ENCODE results near the gene ZBTB40.

Gene ZBTB40

DNA sequence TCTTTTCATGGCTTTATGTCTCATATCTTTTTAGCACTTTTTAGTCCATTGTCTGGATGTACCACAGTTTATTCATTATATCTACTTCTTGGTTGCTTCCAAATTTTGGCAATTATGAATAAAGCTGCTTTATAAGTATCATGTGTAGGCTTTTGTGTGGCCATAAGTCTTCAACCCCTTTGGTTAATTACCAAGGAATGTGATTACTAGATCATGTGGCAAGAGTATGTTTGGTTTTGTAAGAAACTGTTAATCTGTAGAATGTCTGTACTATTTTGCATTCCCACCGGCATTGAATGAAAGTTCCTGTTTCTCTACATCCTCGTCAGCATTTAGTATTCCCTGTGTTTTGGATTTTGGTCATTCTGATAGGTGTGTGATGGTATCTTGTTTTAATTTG is 31.5 kb downstream of the ZBTB40 start:
- TF ChIP-seq SIN3A (IDR thresholded peaks at IDR 0.05; ENCODE audit: borderline replicate concordance, insufficient read depth, low read length) (no peak), POLR2AphosphoS5 (IDR thresholded peaks at IDR 0.05; ENCODE audit: low read depth, low read length) (no peak), FOXP2 (optimal IDR thresholded peaks at IDR 0.05; ENCODE audit: borderline replicate concordance, extremely low read depth, extremely low read length, insufficient read depth) (no peak), TAF1 (IDR thresholded peaks at IDR 0.05; ENCODE audit: borderline replicate concordance, insufficient read depth, low read length) (no peak)
- TF ChIP-seq, protein P1, sequence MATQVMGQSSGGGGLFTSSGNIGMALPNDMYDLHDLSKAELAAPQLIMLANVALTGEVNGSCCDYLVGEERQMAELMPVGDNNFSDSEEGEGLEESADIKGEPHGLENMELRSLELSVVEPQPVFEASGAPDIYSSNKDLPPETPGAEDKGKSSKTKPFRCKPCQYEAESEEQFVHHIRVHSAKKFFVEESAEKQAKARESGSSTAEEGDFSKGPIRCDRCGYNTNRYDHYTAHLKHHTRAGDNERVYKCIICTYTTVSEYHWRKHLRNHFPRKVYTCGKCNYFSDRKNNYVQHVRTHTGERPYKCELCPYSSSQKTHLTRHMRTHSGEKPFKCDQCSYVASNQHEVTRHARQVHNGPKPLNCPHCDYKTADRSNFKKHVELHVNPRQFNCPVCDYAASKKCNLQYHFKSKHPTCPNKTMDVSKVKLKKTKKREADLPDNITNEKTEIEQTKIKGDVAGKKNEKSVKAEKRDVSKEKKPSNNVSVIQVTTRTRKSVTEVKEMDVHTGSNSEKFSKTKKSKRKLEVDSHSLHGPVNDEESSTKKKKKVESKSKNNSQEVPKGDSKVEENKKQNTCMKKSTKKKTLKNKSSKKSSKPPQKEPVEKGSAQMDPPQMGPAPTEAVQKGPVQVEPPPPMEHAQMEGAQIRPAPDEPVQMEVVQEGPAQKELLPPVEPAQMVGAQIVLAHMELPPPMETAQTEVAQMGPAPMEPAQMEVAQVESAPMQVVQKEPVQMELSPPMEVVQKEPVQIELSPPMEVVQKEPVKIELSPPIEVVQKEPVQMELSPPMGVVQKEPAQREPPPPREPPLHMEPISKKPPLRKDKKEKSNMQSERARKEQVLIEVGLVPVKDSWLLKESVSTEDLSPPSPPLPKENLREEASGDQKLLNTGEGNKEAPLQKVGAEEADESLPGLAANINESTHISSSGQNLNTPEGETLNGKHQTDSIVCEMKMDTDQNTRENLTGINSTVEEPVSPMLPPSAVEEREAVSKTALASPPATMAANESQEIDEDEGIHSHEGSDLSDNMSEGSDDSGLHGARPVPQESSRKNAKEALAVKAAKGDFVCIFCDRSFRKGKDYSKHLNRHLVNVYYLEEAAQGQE (IDR thresholded peaks at IDR 0.05; ENCODE audit: insufficient read depth in 1 of 2, low read depth in 2 of 2, low read length in 2 of 2), result no peak

DNA sequence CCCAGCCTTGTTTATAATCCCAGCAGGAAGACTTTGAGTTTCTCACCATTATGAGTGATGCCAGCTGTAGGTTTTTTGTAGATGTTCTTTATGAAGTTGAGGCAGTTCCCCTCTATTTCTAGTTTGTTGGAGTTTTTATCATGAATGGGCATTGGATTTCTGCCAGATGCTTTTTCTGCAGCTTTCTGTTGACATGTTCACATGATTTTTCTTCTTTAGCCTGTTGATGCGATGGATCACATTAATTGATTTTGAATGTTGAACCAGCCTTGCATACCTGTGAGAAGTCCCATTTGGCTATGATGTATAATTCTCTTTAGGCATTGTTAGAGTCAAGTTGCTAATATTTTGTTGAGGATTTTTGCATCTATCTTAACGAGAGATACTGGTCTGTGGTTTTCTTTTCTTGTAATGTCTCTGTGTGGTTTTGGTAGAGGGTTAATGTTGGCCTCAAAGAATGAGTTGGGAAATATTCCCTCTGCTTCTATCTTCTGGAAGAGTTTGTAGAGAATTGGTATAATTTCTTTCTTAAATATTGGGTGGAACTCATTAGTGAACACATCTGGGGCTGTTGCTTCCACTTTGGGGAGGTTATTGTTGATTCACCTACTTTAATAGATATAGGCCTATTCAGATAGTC is 33.2 kb downstream of the ZBTB40 start:
- TF ChIP-seq SIN3A (IDR thresholded peaks at IDR 0.05; ENCODE audit: borderline replicate concordance, insufficient read depth, low read length) (no peak), TAF1 (IDR thresholded peaks at IDR 0.05; ENCODE audit: borderline replicate concordance, insufficient read depth, low read length) (no peak), POLR2AphosphoS5 (IDR thresholded peaks at IDR 0.05; ENCODE audit: low read depth, low read length) (no peak), FOXP2 (optimal IDR thresholded peaks at IDR 0.05; ENCODE audit: borderline replicate concordance, extremely low read depth, extremely low read length, insufficient read depth) (no peak)
- TF ChIP-seq, protein P1 (IDR thresholded peaks at IDR 0.05; ENCODE audit: insufficient read depth in 1 of 2, low read depth in 2 of 2, low read length in 2 of 2), result no peak

DNA sequence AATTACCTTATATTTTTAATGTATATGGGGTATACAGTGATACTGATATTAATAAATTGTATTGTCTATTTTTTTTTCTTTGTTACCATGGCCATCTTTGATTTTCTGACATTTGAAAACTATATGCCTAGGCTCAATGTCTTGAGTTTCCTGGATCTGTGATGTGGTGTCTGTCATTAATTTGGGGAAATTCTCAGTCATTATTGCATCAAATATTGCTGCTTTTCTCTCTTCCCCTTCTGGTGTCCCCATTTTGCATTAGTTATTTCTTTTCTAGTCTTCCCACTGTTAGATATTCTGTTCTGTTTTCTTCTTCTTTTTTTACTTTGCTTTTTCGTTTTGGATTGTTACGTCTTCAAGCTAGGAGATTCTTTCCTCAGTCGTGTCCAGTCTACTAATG is 33.8 kb downstream of the ZBTB40 start:
- TF ChIP-seq FOXP2 (optimal IDR thresholded peaks at IDR 0.05; ENCODE audit: borderline replicate concordance, extremely low read depth, extremely low read length, insufficient read depth) (no peak), SIN3A (IDR thresholded peaks at IDR 0.05; ENCODE audit: borderline replicate concordance, insufficient read depth, low read length) (no peak), POLR2AphosphoS5 (IDR thresholded peaks at IDR 0.05; ENCODE audit: low read depth, low read length) (no peak), TAF1 (IDR thresholded peaks at IDR 0.05; ENCODE audit: borderline replicate concordance, insufficient read depth, low read length) (no peak)
- TF ChIP-seq, protein P1 (IDR thresholded peaks at IDR 0.05; ENCODE audit: insufficient read depth in 1 of 2, low read depth in 2 of 2, low read length in 2 of 2), result no peak

DNA sequence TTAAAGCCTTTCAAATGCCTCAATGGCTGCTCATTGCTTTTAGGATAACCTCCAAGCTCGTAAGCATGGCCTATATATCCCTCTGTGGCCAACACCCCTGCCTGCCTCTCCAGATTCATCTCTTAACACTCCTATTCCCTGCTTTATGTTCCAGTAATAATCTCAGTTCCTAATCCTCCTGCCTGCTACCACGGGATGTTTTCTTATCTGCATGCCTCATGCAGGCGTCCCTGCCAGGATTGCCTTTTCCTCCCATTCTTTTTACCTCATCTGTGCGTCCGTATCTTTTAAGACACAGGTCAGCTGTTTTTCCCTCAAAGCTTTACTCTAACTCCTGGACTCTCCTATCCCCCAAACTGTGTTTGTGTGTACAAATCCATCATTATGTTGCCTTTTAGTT is 36.1 kb downstream of the ZBTB40 start:
- TF ChIP-seq TAF1 (IDR thresholded peaks at IDR 0.05; ENCODE audit: borderline replicate concordance, insufficient read depth, low read length), result no peak
- TF ChIP-seq, protein P1 (IDR thresholded peaks at IDR 0.05; ENCODE audit: insufficient read depth in 1 of 2, low read depth in 2 of 2, low read length in 2 of 2), result no peak

DNA sequence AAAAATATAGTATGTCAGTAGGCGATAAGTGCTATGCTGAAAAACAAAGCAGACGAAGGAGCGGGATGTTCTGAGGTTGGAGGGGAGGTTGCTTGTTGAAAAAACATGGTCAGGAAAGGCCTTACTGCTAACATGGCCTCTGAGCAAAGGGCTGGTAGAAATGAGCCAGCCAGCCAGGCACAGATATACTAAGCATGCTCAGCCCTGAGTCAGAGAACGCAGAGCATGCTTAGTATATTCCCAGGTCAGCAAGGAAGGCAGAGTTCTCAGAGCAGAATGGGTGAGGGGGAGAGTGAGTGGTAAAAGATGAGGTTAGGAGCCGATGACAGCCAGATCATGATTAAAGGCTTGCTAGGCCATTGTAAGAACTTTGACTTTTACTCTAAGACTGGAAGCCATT is 36.7 kb downstream of the ZBTB40 start:
- TF ChIP-seq, protein P1 (IDR thresholded peaks at IDR 0.05; ENCODE audit: insufficient read depth in 1 of 2, low read depth in 2 of 2, low read length in 2 of 2), result no peak
- TF ChIP-seq SIN3A (IDR thresholded peaks at IDR 0.05; ENCODE audit: borderline replicate concordance, insufficient read depth, low read length) (no peak), FOXP2 (optimal IDR thresholded peaks at IDR 0.05; ENCODE audit: borderline replicate concordance, extremely low read depth, extremely low read length, insufficient read depth) (no peak), POLR2AphosphoS5 (IDR thresholded peaks at IDR 0.05; ENCODE audit: low read depth, low read length) (no peak), TAF1 (IDR thresholded peaks at IDR 0.05; ENCODE audit: borderline replicate concordance, insufficient read depth, low read length) (no peak)

All from PFSK-1 (cell line).